ENCODE results near the gene KCTD17.

Gene KCTD17

DNA sequence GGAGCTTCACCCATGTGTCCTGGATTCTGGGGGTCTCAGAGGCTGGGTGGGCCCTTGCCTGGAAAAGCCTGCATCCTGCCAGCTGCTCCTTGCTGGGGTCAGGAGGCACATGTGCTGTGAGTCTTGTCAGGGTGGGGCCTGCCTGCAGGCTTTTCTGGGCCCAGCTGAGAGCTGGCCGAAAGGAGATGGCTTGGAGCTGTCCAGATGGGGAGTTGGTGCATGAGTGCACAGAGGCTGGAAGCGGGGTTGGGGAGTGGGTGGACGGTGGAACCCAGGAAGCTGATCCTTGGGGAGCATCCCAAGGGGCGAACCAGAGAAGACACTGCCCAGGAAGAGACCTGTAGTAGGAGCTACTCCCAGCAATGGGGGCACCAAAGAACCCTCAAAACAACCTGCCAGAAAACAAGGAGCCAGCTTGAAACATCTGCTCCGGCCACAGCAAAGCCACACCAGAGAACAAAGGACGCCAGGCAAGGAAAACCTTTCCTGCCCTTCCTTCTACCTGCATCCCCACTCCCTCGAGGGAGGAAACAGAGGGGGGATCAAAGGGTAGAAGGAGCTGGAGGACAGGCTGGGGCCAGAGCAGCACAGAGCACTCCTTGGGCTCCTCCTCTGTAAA lies 8.2 kb upstream of the KCTD17 start:
- DNase-seq (ENCODE audit: low read depth): no peak

GRCh38 chr22:37043828-37044538 lies 7.6 kb upstream of the KCTD17 start:
- DNase-seq (ENCODE audit: low read depth): no peak

DNA sequence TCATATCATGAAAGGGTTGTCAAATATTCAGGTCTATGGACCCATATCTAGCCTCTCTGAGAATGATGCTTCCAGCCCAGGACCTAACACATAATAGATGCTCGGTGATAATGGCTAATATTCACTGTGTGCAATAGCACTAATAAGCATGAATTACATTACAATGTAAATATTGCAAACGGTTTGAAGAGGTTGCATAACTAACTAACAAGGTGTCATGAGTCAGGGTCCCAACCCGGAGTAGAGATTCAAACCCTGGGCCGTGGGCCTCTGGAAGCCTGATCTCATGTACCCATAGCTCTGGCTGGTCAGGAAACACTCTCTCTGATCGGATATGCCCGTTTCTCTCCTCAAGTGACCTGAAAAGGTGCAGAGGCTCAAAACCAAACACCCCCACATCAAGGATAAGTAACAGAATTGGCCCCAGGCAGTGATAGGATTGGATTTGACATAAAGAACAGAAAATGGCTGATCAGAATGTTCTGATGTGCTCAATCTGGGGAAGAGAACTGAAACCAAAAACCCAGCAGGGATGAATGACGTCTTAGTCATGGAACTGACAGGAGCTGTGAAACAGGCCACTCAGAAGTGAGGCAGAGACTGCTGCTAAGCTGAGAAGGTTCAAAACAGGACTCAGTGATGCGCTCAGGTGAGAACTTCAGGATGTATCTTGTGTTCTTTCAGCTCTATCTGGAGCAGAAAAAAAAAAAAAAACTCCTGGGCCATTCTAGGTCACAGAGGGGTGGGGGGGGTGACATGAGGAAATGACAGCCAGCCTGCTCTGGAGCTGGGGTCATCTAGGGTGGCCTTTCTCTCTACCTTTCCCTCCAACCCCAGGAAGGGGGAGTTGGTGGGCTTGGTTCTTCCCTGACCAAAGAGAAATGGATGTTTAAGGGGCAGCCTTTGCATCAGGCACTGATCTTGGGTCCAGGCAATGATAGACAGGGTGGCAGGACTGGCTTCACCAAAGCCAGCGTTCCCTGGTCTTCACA lies 6.6 kb upstream of the KCTD17 start:
- no peak for DNase-seq (ENCODE audit: low read depth)

- no peak for DNase-seq (ENCODE audit: low read depth)
Observed at GRCh38 chr22:37045958-37046357, 5.6 kb upstream of the KCTD17 start.

- no peak for DNase-seq (ENCODE audit: low read depth)
Observed at GRCh38 chr22:37046589-37046988, 5.0 kb upstream of the KCTD17 start.

DNA sequence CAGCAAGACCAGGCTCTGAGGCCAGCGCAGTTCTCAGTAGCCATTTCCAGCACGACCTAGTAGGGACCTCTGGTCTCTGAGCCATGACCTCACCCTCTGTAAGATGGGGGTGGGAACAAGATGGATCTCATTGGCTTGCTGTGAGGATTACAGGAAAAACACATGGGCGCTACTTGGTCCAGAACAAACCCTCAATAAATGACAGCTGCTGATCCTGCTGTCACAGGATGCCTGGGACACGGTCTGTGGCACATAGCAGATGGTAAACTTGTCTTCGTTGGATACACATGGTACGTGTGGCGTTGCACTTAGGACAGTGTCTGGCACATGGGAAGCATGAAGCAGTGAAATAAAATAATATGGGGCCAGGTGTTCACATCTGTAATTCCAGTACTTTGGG lies 4.5 kb upstream of the KCTD17 start:
- no peak for DNase-seq (ENCODE audit: low read depth)

DNA sequence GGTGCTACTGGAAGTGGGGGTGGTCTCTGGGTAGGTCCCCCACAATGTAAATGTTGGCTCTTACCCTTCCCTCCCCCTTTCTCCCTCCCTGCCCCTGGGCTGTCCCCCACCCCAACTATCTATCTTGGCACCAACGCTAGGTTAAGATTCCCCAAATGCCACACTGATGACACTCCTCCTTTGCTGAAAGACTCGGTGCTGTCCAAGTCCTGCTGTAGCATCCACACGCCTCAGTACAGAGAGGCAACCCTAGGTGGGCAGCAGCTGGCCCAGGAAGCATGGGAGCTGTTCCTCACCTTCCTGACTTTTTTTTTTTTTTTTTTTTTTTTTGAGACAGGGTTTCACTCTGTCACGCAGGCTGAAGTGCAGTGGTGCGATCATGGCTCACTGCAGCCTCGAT lies 3.4 kb upstream of the KCTD17 start:
- DNase-seq (ENCODE audit: low read depth): no peak

DNA sequence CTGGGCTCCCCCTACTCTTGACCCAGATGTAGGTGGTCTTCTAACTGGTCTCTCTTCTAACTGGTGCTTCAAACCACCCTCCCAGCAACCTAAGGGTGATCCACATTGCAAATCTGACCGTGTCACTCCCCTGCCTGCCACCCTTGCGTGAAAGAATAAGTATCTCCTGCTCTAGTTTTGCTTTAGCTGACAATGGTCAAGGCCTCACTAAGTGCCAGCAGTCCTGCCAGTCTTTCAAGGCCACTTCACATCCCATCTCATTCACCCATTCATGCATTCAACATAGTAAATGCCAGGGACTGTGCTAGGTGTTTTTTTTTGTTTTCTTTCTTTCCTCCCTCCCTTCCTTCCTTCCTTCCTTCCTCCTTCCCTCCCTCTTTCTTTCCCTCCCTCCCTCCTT lies 2.3 kb upstream of the KCTD17 start:
- no peak for DNase-seq (ENCODE audit: low read depth)

GRCh38 chr22:37050913-37051312 lies 629 bp upstream of the KCTD17 start:
- no peak for DNase-seq (ENCODE audit: low read depth)

GRCh38 chr22:37052386-37053309 lies 1.1 kb downstream of the KCTD17 start:
- no peak for DNase-seq (ENCODE audit: low read depth)

- DNase-seq (ENCODE audit: low read depth): no peak
Observed at GRCh38 chr22:37053310-37054055, 1.9 kb downstream of the KCTD17 start.

DNA sequence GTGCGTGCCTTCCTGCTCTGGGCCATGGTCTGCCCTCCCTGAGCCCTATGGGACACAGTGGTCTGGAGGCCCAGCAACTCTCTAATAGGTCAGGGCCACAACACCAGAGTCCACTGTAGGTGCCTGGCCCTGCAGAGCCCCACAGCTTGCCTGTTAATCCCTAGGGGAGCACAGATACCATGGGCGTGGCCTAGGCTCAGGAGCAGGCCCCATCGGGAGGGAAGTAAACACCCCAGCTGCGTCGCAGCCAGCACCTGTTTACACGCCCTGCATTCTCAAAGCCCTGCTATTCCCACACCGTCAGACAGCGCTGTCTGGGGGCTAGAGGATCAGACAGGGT lies 2.5 kb downstream of the KCTD17 start:
- no peak for DNase-seq (ENCODE audit: low read depth)

GRCh38 chr22:37054600-37055365 lies 3.2 kb downstream of the KCTD17 start:
- DNase-seq (ENCODE audit: low read depth): no peak

GRCh38 chr22:37056246-37056645 lies 4.7 kb downstream of the KCTD17 start:
- DNase-seq (ENCODE audit: low read depth): no peak

DNA sequence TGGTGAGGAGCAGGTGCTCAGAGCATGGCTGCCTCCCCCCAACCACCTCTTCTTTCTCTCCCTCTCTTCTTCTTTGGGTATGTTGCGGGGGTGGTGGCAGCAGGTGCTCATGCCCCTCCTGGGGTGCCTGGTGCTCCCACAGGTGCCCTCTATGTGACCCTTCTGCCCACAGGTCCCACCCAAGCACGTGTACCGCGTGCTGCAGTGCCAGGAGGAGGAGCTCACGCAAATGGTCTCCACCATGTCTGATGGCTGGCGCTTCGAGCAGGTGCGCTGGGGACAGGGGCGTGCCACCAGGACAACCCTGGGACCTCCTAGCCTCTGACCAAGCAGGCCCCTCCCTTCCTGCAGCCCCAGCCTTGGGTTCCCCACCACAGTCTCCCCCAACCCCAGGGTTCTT lies 5.7 kb downstream of the KCTD17 start:
- no peak for DNase-seq (ENCODE audit: low read depth)

DNA sequence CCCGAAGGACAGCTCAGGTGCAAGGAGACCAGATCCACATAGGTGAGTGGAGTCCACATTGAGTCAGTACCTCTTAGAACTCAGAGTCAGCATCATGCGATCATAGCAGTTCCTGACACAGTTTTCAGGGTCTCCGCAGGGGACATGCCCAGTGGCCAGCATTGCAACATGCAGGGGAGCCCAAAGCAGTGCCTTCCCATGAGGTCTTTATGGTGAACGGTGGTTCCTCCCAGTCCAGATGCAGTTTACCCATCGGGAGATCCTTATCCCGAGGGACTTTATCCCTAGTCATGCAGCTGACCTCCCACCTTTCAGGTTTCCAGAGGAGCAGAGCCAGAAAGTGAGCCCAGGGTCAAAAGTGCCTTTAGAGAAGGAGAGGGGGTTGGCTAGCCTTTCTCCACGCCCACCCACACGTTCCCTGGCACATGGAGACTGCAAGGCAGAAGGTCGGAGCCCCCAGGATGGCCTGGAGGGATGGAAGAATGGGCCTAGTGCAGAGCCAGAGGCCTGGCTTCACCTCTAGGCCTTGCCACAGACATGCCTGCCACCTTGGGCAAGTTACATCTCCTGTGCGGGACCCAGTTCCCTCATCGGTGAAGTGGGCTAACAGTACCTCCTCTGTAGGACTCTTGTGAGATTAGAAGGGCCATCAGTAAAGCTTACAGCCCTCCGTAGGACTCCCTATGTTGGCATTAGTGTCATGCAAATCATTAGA lies 6.4 kb downstream of the KCTD17 start:
- DNase-seq (ENCODE audit: low read depth): no peak

- no peak for DNase-seq (ENCODE audit: low read depth)
Observed at GRCh38 chr22:37058917-37059701, 7.6 kb downstream of the KCTD17 start.

DNA sequence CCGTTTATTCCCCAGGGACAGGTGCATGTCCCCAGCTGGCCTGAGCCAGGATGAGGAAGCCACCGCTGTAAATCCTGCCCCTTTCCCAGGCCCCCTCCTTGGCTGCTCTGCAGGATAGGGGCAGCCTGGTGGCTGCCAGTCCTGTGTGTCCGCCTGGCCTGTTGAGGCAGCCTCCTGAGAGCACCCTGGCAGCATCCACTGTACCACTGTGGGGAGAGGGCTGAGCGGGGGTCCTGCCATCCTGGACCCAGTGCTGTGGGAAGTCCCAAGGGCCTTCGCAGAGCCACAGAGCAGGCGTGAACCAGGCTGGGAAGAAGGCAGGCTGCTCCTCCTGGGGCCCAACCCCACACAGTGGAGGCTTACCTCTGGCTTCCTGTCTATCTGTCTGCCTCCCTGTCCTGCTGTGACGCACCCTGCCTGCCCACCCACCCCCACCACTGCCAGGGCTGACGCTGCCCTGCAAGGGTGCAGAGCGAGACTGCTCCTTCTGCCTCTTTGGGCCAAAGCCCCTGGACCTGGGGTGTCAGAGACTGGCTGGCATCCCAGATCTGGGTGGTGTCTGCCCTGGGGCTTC lies 8.4 kb downstream of the KCTD17 start:
- no peak for DNase-seq (ENCODE audit: low read depth)
